GM12878 (cell line): ENCODE data around the gene AMIGO2. TPM values are rescaled to one million over a fixed set of nuclear protein-coding genes. Genes with fewer than 3 reads are reported as not detected.

Experiments used
- ATAC-seq: fragments of 200-7000 bp; cut with Tn5 transposase; 3 replicates; pipeline ENCODE4 v1.9.1; 2020; ENCODE audit warnings: mild to moderate bottlenecking, moderate library complexity
- BruUV-seq: library from RNA; stranded (reverse); fragments of 400-500 nt; replicated peaks from 2 replicates; lab custom pipeline; 2021; lab: Mats Ljungman, UMichigan
- CTCF ChIA-PET: fragments of 300-600 bp; sonication (Branson Sonifier 250); formaldehyde crosslinking; extraction: SDS; loops from one replicate; lab custom pipeline; 2021; ENCODE audit warnings: inconsistent platforms; lab: Yijun Ruan, JAX
- POLR2A ChIA-PET: fragments of 350-600 bp; formaldehyde crosslinking; extraction: SDS; loops from one replicate; lab custom pipeline; 2021; ENCODE audit warnings: inconsistent platforms; lab: Charles Lee
- RAD21 ChIA-PET: fragments of 300-600 bp; sonication (Branson Sonifier 250); formaldehyde crosslinking; loops from one replicate; lab custom pipeline; 2023; ENCODE audit warnings: antibody characterized with exemption; ENCODE audit not compliant: unreplicated experiment; lab: Charles Lee
- SMC1A ChIA-PET: fragments of 300-600 bp; sonication (Branson Sonifier 250); formaldehyde crosslinking; loops from one replicate; lab custom pipeline; 2023; ENCODE audit not compliant: unreplicated experiment, uncharacterized antibody; lab: Charles Lee
- DNase-seq: peaks from one replicate; pipeline ENCODE4 v3.0.0-alpha.2; 2011; ENCODE audit warnings: low read depth, low spot score
- FAIRE-seq: peaks from 3 replicates; lab custom pipeline; 2011; peaks lifted over from hg19 to GRCh38; lab: Jason Lieb, UNC
- H2AFZ ChIP-seq: 2 replicates; pipeline ENCODE4 v1.6.0; 2011; ENCODE audit warnings: low read depth, low read length, control low read depth; ENCODE audit not compliant: control insufficient read depth
- H3K27ac ChIP-seq: 2 replicates; pipeline ENCODE4 v1.5.1; 2011; ENCODE audit warnings: control low read depth; ENCODE audit not compliant: control insufficient read depth, insufficient read depth
- H3K27me3 ChIP-seq, 2 experiments: replicated peaks in 1 of 2; 2 replicates each; pipeline versions ENCODE4 v1.6.0 to v1.6.1; 2011; ENCODE audit warnings: low read length in 1 of 2; ENCODE audit not compliant: control insufficient read depth in 2 of 2, insufficient read depth in 2 of 2
- H3K36me3 ChIP-seq, 2 experiments: 2 replicates each; pipeline ENCODE4 v1.5.1; 2011; ENCODE audit warnings: low read length in 1 of 2; ENCODE audit not compliant: control insufficient read depth in 2 of 2, insufficient read depth in 2 of 2
- H3K4me1 ChIP-seq: 2 replicates; pipeline ENCODE4 v1.6.1; 2011; ENCODE audit warnings: mild to moderate bottlenecking, low read length, moderate library complexity, mixed read lengths; ENCODE audit not compliant: control insufficient read depth, insufficient read depth
- H3K4me2 ChIP-seq: 2 replicates; pipeline ENCODE4 v1.6.0; 2011; ENCODE audit warnings: control low read depth; ENCODE audit not compliant: control insufficient read depth, insufficient read depth
- H3K4me3 ChIP-seq: fragments of 200-600 bp; sonication (generic); 2 replicates; pipeline ENCODE4 v1.5.1; 2016
- H3K79me2 ChIP-seq: 2 replicates; pipeline ENCODE4 v1.6.0; 2011; ENCODE audit warnings: low read length; ENCODE audit not compliant: control insufficient read depth, insufficient read depth
- H3K9ac ChIP-seq: 2 replicates; pipeline ENCODE4 v1.8.0; 2011; ENCODE audit warnings: low read length, control low read depth, mixed read lengths; ENCODE audit not compliant: control insufficient read depth, insufficient read depth
- H3K9me3 ChIP-seq: replicated peaks from 3 replicates; pipeline ENCODE4 v1.5.1; 2011; ENCODE audit warnings: mild to moderate bottlenecking, low read length; ENCODE audit not compliant: control insufficient read depth, insufficient read depth
- H4K20me1 ChIP-seq: 2 replicates; pipeline ENCODE4 v1.6.0; 2011; ENCODE audit not compliant: control insufficient read depth, insufficient read depth
- CREB1 ChIP-seq: IDR thresholded peaks from 2 replicates; pipeline ENCODE4 v1.6.1; 2012; ENCODE audit warnings: low read depth, mild to moderate bottlenecking, inconsistent platforms
- IRF4 ChIP-seq: IDR thresholded peaks from 2 replicates; pipeline ENCODE4 v1.6.1; 2011; ENCODE audit warnings: low read depth, low read length
- SP1 ChIP-seq: IDR thresholded peaks from one replicate; pipeline ENCODE4 v1.6.1; 2011; ENCODE audit warnings: low read depth, low read length
- SRF ChIP-seq, 2 experiments: IDR thresholded peaks; 2 replicates each; pipeline ENCODE4 v1.6.1; 2011; ENCODE audit warnings: low read depth in 2 of 2, low read length in 2 of 2, mild to moderate bottlenecking in 1 of 2, moderate library complexity in 1 of 2
- WGBS: methylation state at CpG from one replicate; pipeline ENCODE4 v1.1.6; 2016; ENCODE audit warnings: low lambda C conversion rate; ENCODE audit not compliant: insufficient replicate concordance, insufficient coverage; ENCODE audit errors: missing lambda C conversion rate; 5-methylcytosine and 5-hydroxymethylcytosine counted together
- in situ Hi-C: fragments of 300-500 bp; cut with MboI; formaldehyde crosslinking; loops from 9 replicates; pipeline ENCODE4 v1.14.3; 2018; ENCODE audit warnings: mixed read lengths
- intact Hi-C: fragments of 100-400 bp; cut with micrococcal nuclease; formaldehyde crosslinking; loops from one replicate; pipeline ENCODE4 v1.14.2; 2022; ENCODE audit not compliant: unreplicated experiment
- polyA plus RNA-seq, 11 experiments: library from polyadenylated mRNA; depleted of rRNA in 4 of 11; unstranded in 6 of 11; stranded (reverse) in 5 of 11; fragments of >200 nt; fragmentation: Nextera tagmentation in 4 of 11; fragmentation: Illumina TruSeq in 1 of 11; extraction: Ambion mirVana in 4 of 11; extraction: Trizol in 1 of 11; gene quantifications; 1 replicate in 1 of 11; 2 replicates in 10 of 11; pipeline versions ENCODE4 v1.2.1 to v1.2.3, GENCODE V29; 2011 to 2016; ENCODE audit warnings: inconsistent platforms in 2 of 11, missing spikeins in 2 of 11, low read depth in 1 of 11
- total RNA-seq, 4 experiments: library from RNA; depleted of rRNA in 3 of 4; stranded (reverse); fragments of >200 nt in 3 of 4; fragmentation: Illumina TruSeq in 1 of 4; extraction: Trizol in 1 of 4; gene quantifications; 2 replicates each; pipeline versions ENCODE4 v1.2.1 to v1.2.3, GENCODE V29; 2013 to 2021
- TF ChIP-seq, protein P1 (sequence below): fragments of 450-650 bp; conservative IDR thresholded peaks from 2 replicates; pipeline ENCODE4 v1.6.1; 2017; ENCODE audit warnings: mild to moderate bottlenecking, moderate library complexity

Gene AMIGO2
- total and polyA plus RNA-seq, 10 of the 15 experiments (the other 5 are each of a cell fraction or from before 2014, with no cell fraction given), result 0.03 to 0.15 (median 0.11) TPM; not detected in 7

DNA sequence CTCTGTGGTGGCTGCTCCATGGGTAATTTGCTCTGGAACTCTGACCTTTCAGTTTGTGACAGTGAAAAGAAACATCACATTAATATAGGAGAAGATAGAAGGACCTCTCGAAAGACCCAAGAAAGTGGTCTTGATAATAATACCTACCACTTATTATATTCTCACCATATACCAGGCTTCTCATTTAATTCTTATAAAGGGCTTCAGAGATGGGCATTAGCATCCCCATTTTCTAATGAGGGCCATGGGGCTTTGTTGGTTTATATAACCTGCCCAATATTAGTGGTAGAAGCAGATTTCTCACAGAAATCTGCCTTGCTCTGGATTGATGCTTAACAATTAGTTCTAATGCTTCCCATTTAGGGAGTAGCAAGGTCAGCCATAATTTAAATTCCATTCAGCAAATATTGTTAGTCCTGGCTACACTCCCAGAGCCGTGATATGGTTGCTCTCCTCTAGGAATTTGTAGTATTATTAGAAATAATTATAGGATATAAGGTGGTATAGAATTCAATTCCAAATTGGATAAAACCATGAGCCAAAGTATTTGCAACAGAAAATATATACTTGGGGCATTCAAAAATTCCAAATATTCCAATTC lies 7.4 kb upstream of the AMIGO2 start:
- Histone ChIP-seq H3K4me3 (no peak overlapping the region), H3K27ac (no peak overlapping the region), H4K20me1 (no peaks in the 10 kb centered on the region; the same call in 1 of the 2 replicates), H3K36me3 (no peaks in the 10 kb centered on the region), H3K4me2 (no peak overlapping the region), H3K9ac (no peak overlapping the region), H2AFZ (no peak overlapping the region), H3K4me1 (no peaks in the 10 kb centered on the region), H3K9me3 (no peaks in the 10 kb centered on the region), H3K79me2 (no peaks in the 10 kb centered on the region), H3K27me3 (no peaks in the 10 kb centered on the region; a peak in 2 of 4 replicates)
- ChIA-PET SMC1A (no interaction called here), CTCF (interaction anchor here (1.1 to 2.0 kb wide), 3 partner anchors 9 to 16 kb away, joined by 3 to 7 read pairs (median 3); no protein-coding TSS in a partner anchor), RAD21 (no interaction called here), POLR2A (no interaction called here)
- intact Hi-C loops (no loop called here), in situ Hi-C loops (no loop called here)
- no TSS peak for BruUV-seq
- FAIRE-seq (no peak), DNase-seq (no peak), ATAC-seq (no peak)
- TF ChIP-seq IRF4, result no peak
- no peak for TF ChIP-seq SP1
- no peak for TF ChIP-seq CREB1
- TF ChIP-seq, protein P1, sequence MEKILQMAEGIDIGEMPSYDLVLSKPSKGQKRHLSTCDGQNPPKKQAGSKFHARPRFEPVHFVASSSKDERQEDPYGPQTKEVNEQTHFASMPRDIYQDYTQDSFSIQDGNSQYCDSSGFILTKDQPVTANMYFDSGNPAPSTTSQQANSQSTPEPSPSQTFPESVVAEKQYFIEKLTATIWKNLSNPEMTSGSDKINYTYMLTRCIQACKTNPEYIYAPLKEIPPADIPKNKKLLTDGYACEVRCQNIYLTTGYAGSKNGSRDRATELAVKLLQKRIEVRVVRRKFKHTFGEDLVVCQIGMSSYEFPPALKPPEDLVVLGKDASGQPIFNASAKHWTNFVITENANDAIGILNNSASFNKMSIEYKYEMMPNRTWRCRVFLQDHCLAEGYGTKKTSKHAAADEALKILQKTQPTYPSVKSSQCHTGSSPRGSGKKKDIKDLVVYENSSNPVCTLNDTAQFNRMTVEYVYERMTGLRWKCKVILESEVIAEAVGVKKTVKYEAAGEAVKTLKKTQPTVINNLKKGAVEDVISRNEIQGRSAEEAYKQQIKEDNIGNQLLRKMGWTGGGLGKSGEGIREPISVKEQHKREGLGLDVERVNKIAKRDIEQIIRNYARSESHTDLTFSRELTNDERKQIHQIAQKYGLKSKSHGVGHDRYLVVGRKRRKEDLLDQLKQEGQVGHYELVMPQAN, result no peak
- TF ChIP-seq SRF (IDR thresholded peaks at IDR 0.05; ENCODE audit: low read depth in 2 of 2, low read length in 2 of 2), result no peak
- WGBS, result 35% methylated on average over 2 of the region's 2 CpGs
